ENCODE measurements around the gene SLC66A2. TPM values are rescaled to one million over a fixed set of nuclear protein-coding genes. Genes with fewer than 3 reads are reported as not detected.

Gene SLC66A2
- total and polyA plus RNA-seq, 2 of the 13 experiments (the other 11 are each of a cell fraction or from before 2014, with no cell fraction given): 33.5 to 41.9 TPM

- TF ChIP-seq MLXIP (CRISPR knock-in tag; IDR thresholded peaks at IDR 0.05; ENCODE audit: borderline replicate concordance): 0 out of 2 replicates have a peak, but pooled peaks have one; percentile 37
- TF ChIP-seq ZNF784 (CRISPR knock-in tag; IDR thresholded peaks at IDR 0.05; ENCODE audit: borderline replicate concordance): peak; percentile 17; the same call in 1 of the 2 replicates
- TF ChIP-seq SAP130 (CRISPR knock-in tag; IDR thresholded peaks at IDR 0.05; ENCODE audit: low read depth): peak; percentile 24; the same call in 1 of the 2 replicates
- no peak for TF ChIP-seq TCF12 (IDR thresholded peaks at IDR 0.05)
- TF ChIP-seq TCF12 (CRISPR knock-in tag; IDR thresholded peaks at IDR 0.05): no peak; the same call in 1 of the 2 replicates
- TF ChIP-seq RFXAP (CRISPR knock-in tag; IDR thresholded peaks at IDR 0.05; ENCODE audit: borderline replicate concordance): no peak; the same call in 1 of the 2 replicates
- TF ChIP-seq DR1 (CRISPR knock-in tag; IDR thresholded peaks at IDR 0.05): no peak
- no peak for TF ChIP-seq ZNF3 (CRISPR knock-in tag; IDR thresholded peaks at IDR 0.05)
- TF ChIP-seq HOXA5 (CRISPR knock-in tag; IDR thresholded peaks at IDR 0.05): peak; percentile 7; the same call in 1 of the 2 replicates
- peak; percentile 60; the same call in 1 of the 2 replicates for TF ChIP-seq ZNF670 (CRISPR knock-in tag; IDR thresholded peaks at IDR 0.05; ENCODE audit: borderline replicate concordance)
- peak; percentile 17 for TF ChIP-seq YY1 (IDR thresholded peaks at IDR 0.05; ENCODE audit: insufficient read depth, insufficient replicate concordance, low read depth, low read length)
- no peak for TF ChIP-seq ZFP37 (CRISPR knock-in tag; IDR thresholded peaks at IDR 0.05; ENCODE audit: borderline replicate concordance)
- TF ChIP-seq ZNF674 (CRISPR knock-in tag; IDR thresholded peaks at IDR 0.05; ENCODE audit: low read depth): no peak
- TF ChIP-seq ETV5 (CRISPR knock-in tag; IDR thresholded peaks at IDR 0.05; ENCODE audit: borderline replicate concordance): peak; percentile 39; the same call in 1 of the 2 replicates
- TF ChIP-seq MTF2 (CRISPR knock-in tag; IDR thresholded peaks at IDR 0.05; ENCODE audit: borderline replicate concordance): no peak; the same call in 1 of the 2 replicates
- TF ChIP-seq ZNF597 (CRISPR knock-in tag; IDR thresholded peaks at IDR 0.05): 0 out of 2 replicates have a peak, but pooled peaks have one; percentile 50
- TF ChIP-seq MEIS1 (CRISPR knock-in tag; IDR thresholded peaks at IDR 0.05; ENCODE audit: borderline replicate concordance): 0 out of 2 replicates have a peak, but pooled peaks have one; percentile 47
- TF ChIP-seq SRSF1 (optimal IDR thresholded peaks at IDR 0.05; ENCODE audit: low read depth, low read length): no peak
- no peak; the same call in 1 of the 2 replicates for TF ChIP-seq ZNF335 (CRISPR knock-in tag; IDR thresholded peaks at IDR 0.05)
- TF ChIP-seq MYC (CRISPR knock-in tag; IDR thresholded peaks at IDR 0.05; ENCODE audit: borderline replicate concordance): peak; percentile 96
- no peak for TF ChIP-seq ATF7 (IDR thresholded peaks at IDR 0.05)
- TF ChIP-seq ATF7 (CRISPR knock-in tag; IDR thresholded peaks at IDR 0.05): 0 out of 2 replicates have a peak, but pooled peaks have one; percentile 7
- TF ChIP-seq ZNF331 (CRISPR knock-in tag; IDR thresholded peaks at IDR 0.05): peak; percentile 13; the same call in 1 of the 2 replicates
- peak; percentile 91; the same call in 1 of the 2 replicates for TF ChIP-seq ZNF558 (CRISPR knock-in tag; IDR thresholded peaks at IDR 0.05; ENCODE audit: borderline replicate concordance)
- 0 out of 2 replicates have a peak, but pooled peaks have one; percentile 21 for TF ChIP-seq SPEN (CRISPR knock-in tag; IDR thresholded peaks at IDR 0.05; ENCODE audit: low read depth)
Observed at GRCh38 chr18:79988071-79988450, 36.6 kb upstream of the SLC66A2 start (continued).
